ENCODE results near the gene CAMKMT.
"Not testable (repeated sequence)": the region's sequence is repeated elsewhere in the genome, so short reads cannot be mapped to it uniquely, and the experiment has no call there.

CAMKMT gene

DNA sequence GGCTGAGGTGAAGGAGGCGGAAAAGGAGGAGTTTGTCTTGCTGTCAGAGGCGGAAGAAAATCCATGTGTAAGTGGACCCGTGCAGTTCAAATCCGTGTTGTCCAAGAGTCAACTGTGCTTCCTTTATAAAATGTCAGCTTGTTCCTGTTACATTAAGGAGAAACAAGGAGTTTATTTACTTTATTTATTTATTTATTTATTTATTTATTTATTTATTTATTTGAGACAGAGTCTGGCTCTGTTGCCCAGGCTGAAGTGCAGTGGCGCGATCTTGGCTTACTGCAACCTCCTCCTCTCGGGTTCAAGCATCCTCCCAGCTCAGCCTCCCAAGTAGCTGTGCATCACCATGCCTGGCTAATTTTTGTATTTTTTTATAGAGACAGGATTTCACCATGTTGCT lies 143.9 kb downstream of the CAMKMT start:
- DNase-seq (ENCODE audit: low spot score) = not testable (repeated sequence)

DNA sequence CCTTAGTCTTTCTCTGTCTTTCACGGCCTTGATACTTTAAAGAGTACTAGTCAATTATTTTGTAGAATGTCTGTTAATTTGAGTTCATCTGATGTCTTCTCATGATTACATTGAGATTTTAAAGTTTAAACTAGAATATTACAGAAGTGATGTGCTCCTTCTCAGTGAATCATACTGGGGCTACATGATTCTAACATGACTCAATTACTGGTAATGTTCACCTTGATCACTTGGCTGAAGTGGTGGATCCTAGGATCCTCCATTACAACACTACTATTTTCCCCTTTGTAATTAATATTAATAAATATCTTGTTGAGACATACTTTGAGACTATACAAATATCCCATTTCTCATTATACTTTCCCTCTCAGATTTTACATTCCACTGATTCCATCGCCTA lies 148.5 kb downstream of the CAMKMT start:
- DNase-seq (ENCODE audit: low spot score) = no peak

DNA sequence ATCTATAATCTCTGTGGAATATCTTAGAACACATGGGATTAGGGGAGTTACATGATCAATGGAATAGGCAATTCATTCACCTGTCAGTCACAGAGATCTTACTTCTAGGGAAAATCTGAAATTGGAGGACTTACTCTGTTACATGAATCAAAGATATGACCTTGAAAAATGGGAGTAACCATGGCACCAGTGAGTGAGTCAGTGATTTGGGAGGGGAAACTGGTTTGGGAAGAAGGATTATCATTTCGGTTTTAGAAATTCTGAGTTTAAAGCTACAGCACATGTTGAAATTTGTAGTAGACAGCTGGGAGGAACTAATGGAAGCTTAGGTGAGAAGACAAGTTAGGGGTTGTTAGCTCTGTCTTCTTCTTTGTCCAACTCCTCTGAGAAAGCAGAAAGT lies 153.7 kb downstream of the CAMKMT start:
- DNase-seq (ENCODE audit: low spot score) = no peak

DNA sequence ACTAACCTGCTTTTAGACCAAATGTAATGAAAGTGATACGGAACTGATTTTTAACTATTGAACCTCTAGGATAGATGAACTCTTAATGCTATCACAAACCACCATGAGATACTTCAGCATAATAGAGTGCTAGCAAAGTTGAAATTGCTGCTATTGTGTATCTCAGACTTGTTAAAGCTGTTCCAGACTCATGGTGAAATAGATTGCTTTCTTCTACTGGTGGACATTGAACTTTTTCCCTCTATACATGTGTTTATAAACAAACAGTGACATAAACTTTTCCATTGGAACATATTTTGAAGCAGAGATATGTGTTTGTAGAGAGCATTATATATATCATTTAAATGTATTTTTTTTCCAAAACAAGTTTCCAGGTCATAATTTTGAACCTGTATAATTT lies 157.3 kb downstream of the CAMKMT start:
- DNase-seq (ENCODE audit: low spot score) = no peak

DNA sequence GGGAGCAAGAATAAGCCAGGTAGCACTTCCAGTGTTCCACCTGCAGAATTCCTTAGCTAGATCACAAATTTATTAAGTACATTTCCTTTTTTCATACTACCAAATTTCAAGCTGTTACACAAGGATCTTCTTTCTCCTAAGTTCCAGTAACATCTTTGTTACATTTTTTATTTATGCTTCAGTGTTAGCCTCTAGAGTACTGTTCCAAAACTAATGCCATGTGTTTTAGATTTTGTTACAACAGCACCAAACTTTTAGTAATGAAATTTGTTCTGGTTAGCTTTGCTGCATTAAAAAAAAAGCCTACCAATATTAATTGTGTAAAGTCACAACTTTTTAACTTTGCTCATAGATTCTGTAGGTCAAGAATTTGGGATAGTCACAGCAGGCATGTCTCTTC lies 161.1 kb downstream of the CAMKMT start:
- DNase-seq (ENCODE audit: low spot score) = no peak

DNA sequence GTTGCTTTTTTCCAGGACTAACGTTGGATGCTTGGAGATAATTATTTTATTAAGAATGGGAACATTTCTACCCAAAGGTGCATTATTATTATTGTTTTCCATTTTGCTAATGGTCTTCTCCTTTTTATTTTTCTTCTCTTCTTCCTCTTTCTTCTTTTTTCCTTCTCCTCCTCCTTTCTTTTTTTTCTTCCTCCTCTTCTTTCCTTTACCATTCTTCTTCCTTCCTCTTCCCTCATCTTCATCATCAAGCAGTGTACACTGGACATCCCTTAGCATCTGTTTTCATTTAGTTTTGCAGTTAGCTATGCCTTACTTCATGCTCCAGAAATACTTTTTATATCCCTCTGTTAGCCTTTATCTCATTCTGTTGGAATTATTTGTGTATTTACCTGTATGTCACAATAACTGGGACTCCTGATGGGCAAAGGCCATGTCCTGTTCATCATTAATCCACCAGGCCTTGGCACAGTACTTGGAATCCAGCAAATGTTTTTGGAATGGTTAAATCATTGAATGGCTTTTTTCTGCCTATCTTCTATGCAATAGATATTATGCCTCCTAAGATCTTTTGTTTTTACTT lies 162.7 kb downstream of the CAMKMT start:
- no peak for DNase-seq (ENCODE audit: low spot score)

DNA sequence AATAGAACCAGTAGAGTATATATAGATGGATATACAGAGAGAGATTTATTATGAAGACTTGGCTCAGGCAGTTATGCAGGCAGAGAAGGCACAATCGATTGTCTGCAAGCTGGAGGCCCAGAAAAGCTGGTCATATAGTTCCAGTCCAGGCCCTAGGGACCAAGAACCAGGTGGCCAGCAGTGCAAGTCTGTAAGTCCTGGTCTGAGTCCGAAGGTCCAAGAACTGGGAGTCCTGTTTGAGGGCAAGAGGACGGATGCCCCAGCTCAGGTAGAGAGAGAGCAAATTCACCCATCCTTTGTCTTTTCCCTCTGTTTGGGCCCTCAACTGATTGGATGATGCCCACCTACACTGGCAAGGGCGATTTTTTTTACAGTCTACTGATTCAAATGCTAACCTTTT lies 164.6 kb downstream of the CAMKMT start:
- DNase-seq (ENCODE audit: low spot score) = no peak

DNA sequence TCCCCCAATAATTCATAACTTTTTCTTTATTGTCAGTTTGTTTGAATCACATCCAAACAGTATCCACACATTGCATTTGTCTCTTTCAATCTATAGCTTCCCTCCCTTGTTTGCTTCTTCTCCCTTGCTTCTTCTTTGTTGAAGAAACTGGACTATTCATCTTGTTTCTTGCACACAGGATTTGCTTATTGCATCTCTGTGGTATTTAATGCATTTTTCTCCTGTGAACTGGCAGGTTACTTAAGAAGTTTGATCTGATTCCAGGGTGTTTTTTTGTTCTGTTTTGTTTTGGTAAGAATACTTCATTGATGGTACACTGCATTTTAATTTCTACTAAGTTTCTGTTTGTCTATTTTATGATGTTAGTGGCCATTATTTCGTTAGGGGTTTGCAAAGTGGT lies 166.8 kb downstream of the CAMKMT start:
- no peak for DNase-seq (ENCODE audit: low spot score)

DNA sequence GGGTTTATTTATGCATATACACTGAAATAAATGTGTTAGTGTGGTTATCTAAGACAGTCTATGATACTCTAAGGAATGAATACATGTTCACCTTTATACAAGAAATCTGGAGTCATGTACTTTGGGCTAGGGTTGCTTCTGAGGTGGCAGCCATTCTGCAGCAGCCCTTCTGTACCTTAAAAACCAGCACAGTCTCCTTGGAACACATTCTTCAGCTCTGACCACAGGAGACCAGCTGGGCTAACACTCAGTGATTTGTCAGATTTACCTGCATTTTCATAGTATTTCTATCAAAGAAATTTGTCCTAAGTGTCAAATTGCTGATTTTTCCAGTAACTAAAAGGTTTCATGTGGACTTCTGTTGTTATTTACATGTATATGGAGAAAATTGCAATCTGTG lies 167.7 kb downstream of the CAMKMT start:
- no peak for DNase-seq (ENCODE audit: low spot score)

DNA sequence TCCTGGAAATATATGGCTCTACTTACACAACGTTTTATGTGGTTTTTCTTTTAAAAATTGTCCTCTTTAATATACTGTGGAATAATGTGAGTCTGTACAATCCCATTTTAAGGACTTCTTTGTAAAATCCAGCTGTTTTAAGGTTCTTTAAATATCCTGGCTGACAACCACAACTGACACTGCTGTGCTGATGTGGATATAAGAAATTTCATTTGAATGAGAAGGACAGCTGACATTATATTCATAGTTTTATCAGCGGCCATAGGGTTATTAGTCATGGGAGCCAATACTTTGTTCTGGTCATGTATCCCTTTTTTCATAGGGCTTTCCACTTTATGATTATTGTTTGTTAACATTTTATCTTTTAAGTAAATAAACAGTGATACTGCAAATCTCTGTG lies 169.5 kb downstream of the CAMKMT start:
- DNase-seq (ENCODE audit: low spot score) = no peak

DNA sequence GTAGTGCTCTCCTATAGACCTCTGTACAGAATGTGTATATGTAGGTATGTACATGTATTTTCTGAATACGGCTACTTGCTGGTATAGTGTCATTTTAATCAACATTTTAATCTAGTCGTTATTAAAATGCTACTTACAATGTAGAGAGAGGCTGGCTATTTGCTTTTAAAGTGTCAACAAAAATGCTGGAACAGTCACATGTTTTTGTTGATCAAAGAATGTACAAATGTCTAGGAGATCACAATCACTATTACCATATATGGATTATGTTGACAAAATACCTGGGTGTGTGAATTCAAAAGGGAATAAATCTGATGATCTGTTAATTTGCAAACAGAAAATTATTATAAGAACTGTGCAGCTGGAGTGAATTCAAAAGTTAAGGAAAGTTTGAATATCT lies 170.3 kb downstream of the CAMKMT start:
- no peak for DNase-seq (ENCODE audit: low spot score)

DNA sequence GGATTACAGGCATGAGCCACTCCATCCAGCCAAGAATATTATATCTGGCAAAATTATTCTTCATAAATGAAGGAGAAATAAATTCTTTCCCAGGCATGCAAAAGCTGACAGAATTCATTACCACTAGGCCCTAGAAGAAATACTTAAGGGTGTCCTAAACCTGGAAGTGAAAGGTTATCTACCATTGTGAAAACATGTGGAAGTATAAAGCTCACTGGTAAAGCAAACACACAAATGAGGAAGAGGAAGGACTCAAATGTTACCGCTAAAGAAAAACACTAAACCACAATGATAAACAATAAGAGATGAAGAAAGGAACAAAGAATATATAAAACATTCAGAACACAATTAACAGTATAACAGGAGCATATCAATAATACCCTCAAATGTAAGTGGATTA lies 171.8 kb downstream of the CAMKMT start:
- DNase-seq (ENCODE audit: low spot score) = no peak

DNA sequence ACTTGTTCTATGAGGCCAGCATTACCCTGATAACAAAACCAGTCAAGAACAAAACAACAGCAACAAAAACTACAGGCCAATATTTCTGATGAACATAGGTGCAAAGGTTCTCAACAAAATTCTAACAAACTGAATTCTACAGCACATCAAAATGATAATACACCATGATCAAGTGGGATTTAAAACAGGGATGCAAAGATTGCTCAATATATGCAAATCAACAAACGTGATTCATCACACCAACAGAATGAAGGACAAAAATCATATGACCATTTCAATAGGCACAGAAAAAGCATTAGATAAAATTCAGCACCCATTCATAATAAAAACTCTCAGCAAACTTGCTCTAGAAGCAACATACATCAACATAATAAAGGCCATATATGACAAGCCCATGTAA lies 173.6 kb downstream of the CAMKMT start:
- no peak for DNase-seq (ENCODE audit: low spot score)

DNA sequence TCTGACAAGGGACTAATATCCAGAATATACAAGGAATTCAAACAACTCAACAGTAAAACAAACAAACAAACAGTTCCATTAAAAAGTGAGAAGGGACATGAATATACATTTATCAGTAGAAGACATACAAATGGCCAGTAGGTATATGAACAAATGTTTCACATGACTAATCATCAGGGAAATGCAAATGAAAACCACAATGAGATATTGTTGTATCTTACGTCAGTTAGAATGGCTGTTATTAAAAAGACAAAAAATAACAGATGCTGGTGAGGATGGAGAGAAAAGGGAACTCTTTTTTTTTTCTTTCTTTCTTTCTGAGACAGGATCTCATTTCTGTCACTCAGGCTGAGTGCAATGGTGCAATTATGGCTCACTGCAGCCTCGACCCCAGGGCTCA lies 175.5 kb downstream of the CAMKMT start:
- DNase-seq (ENCODE audit: low spot score) = no peak

DNA sequence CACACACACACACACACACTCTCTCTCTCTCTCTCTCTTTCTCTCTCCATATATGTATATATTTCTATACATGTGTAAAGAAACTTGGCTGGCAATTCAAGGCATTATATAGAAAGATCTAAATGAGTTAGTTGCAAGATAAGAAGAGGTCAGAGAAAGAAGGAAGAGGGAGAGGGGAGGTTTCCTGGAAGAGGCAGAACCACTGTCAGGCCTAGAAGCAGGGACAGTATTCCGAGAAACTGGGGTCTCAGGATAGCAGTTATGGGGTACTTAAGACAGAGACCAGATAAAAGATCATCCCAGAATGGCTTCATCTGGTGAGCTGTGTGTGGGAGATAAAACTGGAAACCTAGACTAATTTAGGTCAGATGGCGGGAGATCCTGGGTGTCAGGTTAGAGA lies 180.8 kb downstream of the CAMKMT start:
- no peak for DNase-seq (ENCODE audit: low spot score)

DNA sequence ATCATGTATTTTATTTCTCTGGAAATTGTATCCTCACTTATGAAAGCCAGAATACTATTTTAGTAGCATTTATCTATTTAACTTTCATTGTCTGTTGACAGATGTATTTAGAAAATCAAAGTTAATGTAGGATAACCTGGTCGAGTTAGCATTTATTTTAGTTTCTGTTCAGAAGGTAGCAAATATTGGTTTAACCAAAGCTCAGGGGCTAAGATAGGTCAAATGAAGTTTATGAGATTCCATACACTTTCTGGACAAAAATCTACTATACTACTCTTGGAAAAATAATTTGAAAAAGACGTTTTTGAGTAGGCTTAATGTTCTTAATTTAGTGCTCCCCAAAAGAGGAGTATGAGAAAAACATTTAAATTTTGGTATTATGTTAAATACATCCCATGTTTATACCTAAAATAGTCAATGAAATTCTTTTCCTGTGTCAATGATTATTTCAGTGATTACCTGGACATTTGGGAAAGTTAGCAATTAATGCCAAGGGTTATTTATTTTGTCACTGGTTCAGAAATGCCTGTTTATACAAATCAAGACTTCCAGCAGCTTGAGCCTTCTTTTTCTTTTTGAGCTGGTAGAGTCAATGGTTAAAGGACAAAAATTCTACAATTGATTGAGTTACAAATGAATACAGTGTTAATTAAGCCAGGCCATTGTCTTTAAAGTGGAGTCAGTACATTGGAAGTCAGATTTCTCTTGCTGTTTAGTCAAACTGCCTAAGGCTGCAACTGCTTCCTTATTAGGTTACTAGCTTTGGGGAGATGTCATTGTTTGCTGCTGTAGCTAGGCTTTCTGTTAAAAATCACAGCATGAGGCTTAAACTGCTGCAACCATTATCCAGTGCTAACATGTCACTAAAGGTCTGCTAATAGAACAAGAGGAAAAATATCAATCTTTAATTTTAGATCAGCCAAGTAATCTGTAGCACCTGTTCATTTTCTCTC lies 182.3 kb downstream of the CAMKMT start:
- DNase-seq (ENCODE audit: low spot score) = no peak

DNA sequence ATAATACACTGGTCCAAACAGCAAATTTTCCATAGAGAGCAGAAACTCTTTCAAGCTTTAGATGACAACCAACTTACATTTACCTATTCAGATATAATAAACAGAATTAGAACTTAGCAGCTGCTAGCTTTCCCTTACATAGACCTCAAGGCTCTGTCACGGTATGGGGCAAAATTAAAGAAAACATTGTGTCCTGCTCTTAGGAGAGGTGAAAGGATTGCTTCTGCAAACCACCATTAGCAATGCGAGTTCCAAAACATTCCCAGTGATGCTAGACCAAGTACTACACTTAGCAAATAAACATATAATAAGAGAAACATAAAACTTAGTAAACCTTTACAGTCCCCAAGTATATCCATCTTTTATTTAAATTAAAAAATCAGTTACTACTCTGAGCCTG lies 183.3 kb downstream of the CAMKMT start:
- DNase-seq (ENCODE audit: low spot score) = no peak

DNA sequence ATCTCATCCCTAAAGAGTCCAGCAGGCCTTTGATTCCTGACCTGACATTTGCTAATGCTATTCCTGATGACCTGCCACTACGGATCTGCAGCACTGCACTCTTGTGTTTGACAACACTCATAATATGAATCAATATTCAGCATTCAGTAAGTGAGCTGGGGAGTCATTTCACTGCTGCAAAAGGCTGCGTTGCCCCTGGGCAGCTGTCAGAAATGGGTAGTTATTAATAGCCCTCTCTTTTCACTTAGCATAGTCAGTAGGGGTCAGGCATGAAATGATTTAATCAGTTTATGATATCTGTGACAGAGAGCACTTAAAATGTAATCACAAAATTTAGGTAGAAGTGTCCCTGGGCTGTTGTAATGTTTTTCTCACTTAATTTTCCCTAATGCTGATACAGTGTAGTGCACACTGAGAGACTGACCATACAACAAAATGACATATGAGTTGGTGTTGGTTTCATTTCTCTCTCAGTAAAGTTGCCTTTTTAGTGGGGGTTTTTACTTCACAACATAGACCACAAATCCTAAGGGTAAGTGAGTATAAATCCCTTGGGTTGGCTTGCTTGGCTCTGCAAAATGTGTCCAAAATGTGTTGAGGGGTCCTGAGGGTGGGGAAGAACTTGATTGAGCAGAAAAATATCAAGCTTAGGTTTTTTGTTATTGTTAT lies 184.8 kb downstream of the CAMKMT start:
- DNase-seq (ENCODE audit: low spot score) = no peak

DNA sequence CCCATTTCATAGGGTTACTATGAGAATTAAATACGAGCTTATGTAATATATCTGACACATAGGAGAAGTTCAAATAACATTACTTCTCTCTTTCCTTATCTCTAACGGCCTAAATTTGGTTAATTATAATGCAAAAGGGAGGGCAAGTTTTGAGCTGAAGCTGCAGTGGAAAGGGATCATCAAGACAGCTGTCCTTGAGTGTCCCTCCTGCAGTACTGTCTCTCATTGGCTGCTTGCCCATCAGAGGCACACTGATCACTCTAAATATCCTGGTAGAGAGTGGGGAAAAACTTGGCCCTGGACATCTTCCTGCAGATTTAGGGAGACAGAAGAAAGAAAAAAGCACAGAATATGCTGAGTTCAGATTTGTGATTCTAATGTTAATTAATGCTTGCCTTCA lies 186.0 kb downstream of the CAMKMT start:
- DNase-seq (ENCODE audit: low spot score) = no peak

DNA sequence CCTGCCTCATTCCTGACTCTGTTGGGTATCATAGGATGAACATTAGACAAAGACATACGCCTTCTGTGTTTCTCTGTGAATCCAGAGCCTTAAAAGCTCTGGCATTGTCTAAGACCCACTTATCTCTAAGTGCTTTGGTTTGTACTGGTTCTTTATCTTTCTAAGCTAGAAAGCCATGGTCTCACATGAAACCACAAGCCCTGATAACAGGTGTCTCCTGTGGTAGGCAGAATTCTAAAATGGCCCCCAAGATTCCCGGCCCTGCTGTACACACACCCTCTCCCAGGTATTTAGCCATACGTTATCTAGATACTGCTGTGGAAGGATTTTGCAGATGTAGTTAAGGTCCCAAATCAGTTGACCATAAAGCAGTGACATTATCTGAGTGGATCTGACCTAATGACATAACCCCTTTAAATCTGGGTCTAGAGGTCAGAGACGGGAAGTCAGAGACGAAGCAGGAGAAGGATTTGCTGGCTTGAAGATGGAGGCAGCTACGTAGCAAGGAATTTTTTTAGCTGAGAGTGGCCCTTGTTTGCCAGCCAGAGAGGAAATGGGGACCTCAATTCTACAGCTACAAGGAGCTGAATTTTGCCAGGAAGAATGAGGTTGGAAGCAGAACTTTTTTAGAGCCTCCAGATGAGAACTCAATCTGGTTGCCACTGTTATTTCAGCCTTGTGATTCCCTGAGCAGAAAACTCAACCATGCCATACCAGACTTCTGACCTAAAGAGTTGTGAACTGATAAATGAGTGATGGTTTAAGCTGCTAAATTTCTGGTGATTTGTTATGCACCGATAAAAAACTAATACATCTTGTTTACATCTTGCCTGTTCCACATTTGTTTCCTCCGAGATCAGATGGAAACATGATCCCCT lies 186.7 kb downstream of the CAMKMT start:
- DNase-seq (ENCODE audit: low spot score) = no peak

DNA sequence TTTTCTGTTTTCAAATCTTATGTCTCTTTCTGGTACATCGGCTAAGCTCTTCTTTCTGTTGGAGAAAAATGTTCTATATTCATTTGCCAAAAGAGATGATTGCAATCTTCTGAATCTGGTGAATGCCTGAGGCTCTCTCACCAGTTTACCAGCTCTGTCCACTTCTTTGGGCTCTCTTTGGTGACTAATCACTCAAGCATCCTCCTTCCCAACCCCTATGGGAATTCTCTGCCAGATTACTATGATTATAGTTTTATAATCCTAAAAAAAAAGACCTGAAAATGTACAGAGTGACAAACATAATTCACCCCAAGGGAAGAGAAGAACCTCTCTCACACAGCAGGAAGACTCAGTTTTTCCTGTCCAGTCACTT lies 187.3 kb downstream of the CAMKMT start:
- DNase-seq (ENCODE audit: low spot score) = peak; percentile 21

DNA sequence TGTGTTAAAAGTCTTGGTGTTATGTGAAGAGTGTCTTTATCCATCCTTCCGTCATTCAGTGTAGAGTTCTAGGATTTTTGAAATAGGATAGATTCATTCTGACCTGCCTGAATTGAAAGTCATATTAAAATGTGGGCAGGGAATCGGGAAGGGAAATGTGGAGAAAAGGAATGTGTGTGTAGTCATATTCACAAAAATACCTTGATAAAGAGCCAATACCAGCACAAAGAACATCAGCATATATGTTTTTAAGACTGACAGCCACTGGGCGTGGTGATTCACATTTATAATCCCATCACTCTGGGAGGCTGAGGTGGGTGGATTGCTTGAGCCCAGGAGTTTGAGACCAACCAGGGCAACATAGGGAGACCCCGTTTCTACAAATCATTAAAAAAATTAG lies 188.1 kb downstream of the CAMKMT start:
- DNase-seq (ENCODE audit: low spot score) = no peak
